A549 (cell line): ENCODE measurements around the gene FOXP1.

Experiments
- EP300 ChIP-seq, 2 experiments: fragments of >200 bp; sonication (Bioruptor Twin); formaldehyde crosslinking; IDR thresholded peaks; 2 replicates in 1 of 2; 3 replicates in 1 of 2; pipeline ENCODE4 v1.6.1; 2016 to 2017
- FOSL2 ChIP-seq, 2 experiments: fragments of 450-650 bp in 1 of 2; fragments of >200 bp in 1 of 2; sonication (Bioruptor Twin) in 1 of 2; formaldehyde crosslinking; IDR thresholded peaks; 2 replicates each; pipeline versions ENCODE4 v1.5.0 to v1.6.1; 2016 to 2020; ENCODE audit warnings: mild to moderate bottlenecking in 1 of 2, moderate library complexity in 1 of 2
- HDAC2 ChIP-seq: fragments of 200-600 bp; sonication (generic); IDR thresholded peaks from 2 replicates; pipeline ENCODE4 v1.6.1; 2016
- MYC ChIP-seq: IDR thresholded peaks from 2 replicates; pipeline ENCODE4 v1.6.1; 2012; ENCODE audit warnings: mild to moderate bottlenecking, inconsistent platforms, low read length, improper control_type of control experiment, borderline replicate concordance
- NR3C1 ChIP-seq: fragments of >200 bp; sonication (Bioruptor Twin); formaldehyde crosslinking; IDR thresholded peaks from 3 replicates; pipeline ENCODE4 v1.6.1; 2017
- POLR2A ChIP-seq: IDR thresholded peaks from 2 replicates; pipeline ENCODE4 v1.6.1; 2012; ENCODE audit warnings: mild to moderate bottlenecking, low read length
- SMC3 ChIP-seq: fragments of >200 bp; sonication (Bioruptor Twin); formaldehyde crosslinking; IDR thresholded peaks from 3 replicates; pipeline ENCODE4 v1.6.1; 2018; ENCODE audit warnings: inconsistent platforms
- TF ChIP-seq, protein P1 (sequence below): fragments of >200 bp; sonication (Bioruptor Twin); formaldehyde crosslinking; IDR thresholded peaks from 3 replicates; pipeline ENCODE4 v1.5.1; 2016
- TF ChIP-seq, protein P2 (sequence below): fragments of >200 bp; sonication (Bioruptor Twin); formaldehyde crosslinking; IDR thresholded peaks from 3 replicates; pipeline ENCODE4 v1.6.1; 2016

DNA sequence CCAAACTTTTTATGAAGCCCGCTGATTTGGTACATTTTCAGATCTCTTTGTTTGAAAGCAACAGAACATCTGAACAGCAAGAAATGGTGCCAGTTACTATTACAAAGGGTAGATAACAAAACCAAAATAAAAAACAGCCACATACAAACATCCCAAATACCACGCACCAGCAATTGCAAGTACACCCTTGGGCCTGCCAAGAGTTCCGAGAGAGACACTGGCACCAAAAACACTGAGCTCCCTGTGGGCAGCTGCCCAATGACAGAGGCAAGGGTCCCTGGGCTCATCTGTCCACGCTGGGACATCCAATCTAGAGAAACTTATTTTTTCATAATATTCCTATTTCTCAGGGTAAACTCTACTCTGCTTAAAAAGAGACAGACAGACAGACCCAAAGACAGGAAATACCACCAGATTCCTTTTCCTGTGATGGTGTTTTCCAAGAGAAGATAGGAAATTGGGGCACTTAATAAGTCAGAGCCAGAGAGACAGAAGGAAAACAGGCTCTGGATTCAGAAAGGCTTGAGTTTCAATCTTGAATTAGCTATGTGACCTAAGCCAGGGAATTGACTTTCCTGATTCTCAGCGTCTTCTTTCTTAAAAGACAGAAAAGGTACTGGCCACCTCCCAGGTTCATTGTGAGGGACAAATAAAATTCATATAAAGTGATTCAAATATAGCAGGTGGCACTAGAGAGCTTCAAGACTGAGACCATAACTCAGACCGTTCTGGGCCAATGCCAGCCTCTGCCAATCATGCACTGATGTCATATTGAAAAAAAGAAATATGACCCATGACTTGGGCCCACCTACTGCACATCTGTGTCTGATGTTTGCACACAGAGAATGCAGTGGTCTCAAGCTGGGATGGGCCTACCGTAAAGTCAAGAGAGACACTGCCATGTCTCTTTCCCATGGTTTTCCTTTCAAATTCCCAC lies 61.3 kb downstream of the FOXP1 start:
- TF ChIP-seq HDAC2 = no peak
- no peak for TF ChIP-seq MYC
- TF ChIP-seq, protein P1, sequence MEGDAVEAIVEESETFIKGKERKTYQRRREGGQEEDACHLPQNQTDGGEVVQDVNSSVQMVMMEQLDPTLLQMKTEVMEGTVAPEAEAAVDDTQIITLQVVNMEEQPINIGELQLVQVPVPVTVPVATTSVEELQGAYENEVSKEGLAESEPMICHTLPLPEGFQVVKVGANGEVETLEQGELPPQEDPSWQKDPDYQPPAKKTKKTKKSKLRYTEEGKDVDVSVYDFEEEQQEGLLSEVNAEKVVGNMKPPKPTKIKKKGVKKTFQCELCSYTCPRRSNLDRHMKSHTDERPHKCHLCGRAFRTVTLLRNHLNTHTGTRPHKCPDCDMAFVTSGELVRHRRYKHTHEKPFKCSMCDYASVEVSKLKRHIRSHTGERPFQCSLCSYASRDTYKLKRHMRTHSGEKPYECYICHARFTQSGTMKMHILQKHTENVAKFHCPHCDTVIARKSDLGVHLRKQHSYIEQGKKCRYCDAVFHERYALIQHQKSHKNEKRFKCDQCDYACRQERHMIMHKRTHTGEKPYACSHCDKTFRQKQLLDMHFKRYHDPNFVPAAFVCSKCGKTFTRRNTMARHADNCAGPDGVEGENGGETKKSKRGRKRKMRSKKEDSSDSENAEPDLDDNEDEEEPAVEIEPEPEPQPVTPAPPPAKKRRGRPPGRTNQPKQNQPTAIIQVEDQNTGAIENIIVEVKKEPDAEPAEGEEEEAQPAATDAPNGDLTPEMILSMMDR = no peak
- no peak for TF ChIP-seq NR3C1
- no peak for TF ChIP-seq EP300 (IDR thresholded peaks at IDR 0.05)
- TF ChIP-seq FOSL2 (IDR thresholded peaks at IDR 0.05) = no peak
- TF ChIP-seq FOSL2 (CRISPR knock-in tag; IDR thresholded peaks at IDR 0.05) = no peak
- no peak for TF ChIP-seq SMC3
- TF ChIP-seq POLR2A = no peak
- TF ChIP-seq, protein P2, sequence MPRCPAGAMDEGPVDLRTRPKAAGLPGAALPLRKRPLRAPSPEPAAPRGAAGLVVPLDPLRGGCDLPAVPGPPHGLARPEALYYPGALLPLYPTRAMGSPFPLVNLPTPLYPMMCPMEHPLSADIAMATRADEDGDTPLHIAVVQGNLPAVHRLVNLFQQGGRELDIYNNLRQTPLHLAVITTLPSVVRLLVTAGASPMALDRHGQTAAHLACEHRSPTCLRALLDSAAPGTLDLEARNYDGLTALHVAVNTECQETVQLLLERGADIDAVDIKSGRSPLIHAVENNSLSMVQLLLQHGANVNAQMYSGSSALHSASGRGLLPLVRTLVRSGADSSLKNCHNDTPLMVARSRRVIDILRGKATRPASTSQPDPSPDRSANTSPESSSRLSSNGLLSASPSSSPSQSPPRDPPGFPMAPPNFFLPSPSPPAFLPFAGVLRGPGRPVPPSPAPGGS = no peak
